Activated CD4-positive, alpha-beta T cell treated with anti-CD3 and anti-CD28 coated beads for 36 hours (primary cell): ENCODE results near the gene CLEC16A. TPM values are rescaled to one million over a fixed set of nuclear protein-coding genes. Genes with fewer than 3 reads are reported as not detected.

Experiments
- ATAC-seq: fragments of 200-7000 bp; cut with Tn5 transposase; one replicate; pipeline ENCODE4 v1.10.0; 2021; ENCODE audit warnings: mild to moderate bottlenecking, moderate library complexity
- CTCF ChIA-PET: fragments of 350-600 bp; sonication (Branson Sonifier 250); formaldehyde crosslinking; loops from one replicate; lab custom pipeline; 2021; ENCODE audit warnings: antibody characterized with exemption; lab: Charles Lee
- POLR2A ChIA-PET: fragments of 350-600 bp; sonication (Branson Sonifier 250); formaldehyde crosslinking; loops from one replicate; lab custom pipeline; 2021; ENCODE audit warnings: antibody characterized with exemption, inconsistent platforms; lab: Charles Lee
- DNase-seq: peaks from one replicate; pipeline ENCODE4 v3.0.0-alpha.2; 2020
- H3K27ac Mint-ChIP-seq: one replicate; pipeline ENCODE4 v1.8.0; 2021; ENCODE audit warnings: mixed read lengths
- H3K27me3 Mint-ChIP-seq: one replicate; pipeline ENCODE4 v1.8.0; 2021; ENCODE audit warnings: mixed read lengths
- H3K36me3 Mint-ChIP-seq: one replicate; pipeline ENCODE4 v1.8.0; 2021; ENCODE audit warnings: low read depth, mixed read lengths
- H3K4me1 Mint-ChIP-seq: one replicate; pipeline ENCODE4 v1.8.0; 2021; ENCODE audit warnings: mixed read lengths
- H3K4me3 Mint-ChIP-seq: one replicate; pipeline ENCODE4 v1.8.0; 2021; ENCODE audit warnings: mild to moderate bottlenecking, moderate library complexity, mixed read lengths
- H3K9me3 Mint-ChIP-seq: one replicate; pipeline ENCODE4 v1.8.0; 2021; ENCODE audit warnings: low read depth, mixed read lengths
- intact Hi-C, 2 experiments: fragments of 100-400 bp; cut with DNase I in 1 of 2; cut with micrococcal nuclease in 1 of 2; formaldehyde crosslinking; loops; one replicate each; pipeline versions ENCODE4 v1.14.2 to v1.15.1; 2022 to 2024; cut with DNase I, micrococcal nuclease
- total RNA-seq, 2 experiments: library from RNA; stranded (reverse); gene quantifications; one replicate each; pipeline ENCODE4 v1.2.3, GENCODE V29; 2021

The CLEC16A gene
- total RNA-seq, 2 experiments from 2014 or later = 23.5 to 25.4 TPM

GRCh38 chr16:11038305-11038704 is 93.9 kb downstream of the CLEC16A start:
- Mint-ChIP-seq H3K27me3 (no peaks in the 10 kb centered on the region), H3K4me1 (no peaks in the 10 kb centered on the region), H3K36me3 (peaks cover 40% of the 10 kb centered on the region), H3K4me3 (no peak overlapping the region), H3K27ac (no peak overlapping the region), H3K9me3 (no peaks in the 10 kb centered on the region)
- ChIA-PET CTCF (interaction anchor here (0.8 kb wide), 1 partner anchor 152 kb away, joined by 3 read pairs; no protein-coding TSS in a partner anchor), POLR2A (no interaction called here)
- no peak for DNase-seq
- intact Hi-C loops = no loop called here
- no peak for ATAC-seq

DNA sequence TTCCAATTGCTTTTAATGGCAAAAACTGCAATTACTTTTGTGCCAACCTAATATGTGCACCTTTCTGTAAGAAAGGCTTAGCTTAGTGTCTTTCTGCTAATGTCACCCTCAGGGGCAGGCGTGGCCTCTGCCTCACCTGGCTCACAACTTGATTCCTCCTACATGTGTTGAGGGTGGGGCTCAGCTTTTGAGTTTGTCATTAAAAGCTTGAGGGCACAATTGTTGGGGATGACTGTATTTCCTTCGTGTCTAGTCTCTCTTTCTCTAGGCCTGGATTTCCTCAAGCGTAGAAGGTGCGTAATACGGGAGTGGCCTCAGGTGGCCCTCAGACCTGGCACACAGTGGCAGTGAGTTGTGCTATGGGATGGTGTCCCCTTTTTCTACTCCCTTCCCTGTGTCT is 94.4 kb downstream of the CLEC16A start:
- CTCF ChIA-PET = interaction anchor here (0.6 to 0.8 kb wide), 2 partner anchors 63 to 152 kb away, joined by 3 read pairs; no protein-coding TSS in a partner anchor
- intact Hi-C loops = no loop called here
- Mint-ChIP-seq H3K9me3 (no peaks in the 10 kb centered on the region), H3K36me3 (peaks cover 40% of the 10 kb centered on the region), H3K4me3 (no peak overlapping the region), H3K4me1 (no peaks in the 10 kb centered on the region), H3K27me3 (no peaks in the 10 kb centered on the region), H3K27ac (no peak overlapping the region)
- no peak for ATAC-seq
- POLR2A ChIA-PET = no interaction called here
- DNase-seq = no peak

DNA sequence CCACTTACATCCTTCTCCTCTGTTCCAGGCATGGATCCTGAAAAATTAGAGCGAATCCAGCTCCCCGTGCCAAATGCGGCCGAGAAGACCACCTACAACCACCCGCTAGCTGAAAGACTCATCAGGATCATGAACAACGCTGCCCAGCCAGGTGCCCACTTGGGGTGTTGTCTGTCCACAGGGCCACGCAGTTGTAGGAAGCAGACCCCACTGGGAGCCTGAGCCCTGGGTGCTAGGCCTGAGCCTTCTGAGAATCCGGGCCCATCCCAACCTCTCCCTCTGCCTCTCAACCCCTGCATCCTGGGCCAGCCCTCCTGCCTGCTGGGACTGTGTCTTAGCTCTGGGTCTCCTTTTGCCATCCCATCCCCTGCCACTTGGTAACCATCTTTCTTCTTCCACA is 95.4 kb downstream of the CLEC16A start:
- peak overlapping the region; percentile 19 for H3K27ac Mint-ChIP-seq
- no peaks in the 10 kb centered on the region for H3K27me3 Mint-ChIP-seq
- H3K9me3 Mint-ChIP-seq = no peaks in the 10 kb centered on the region
- H3K4me3 Mint-ChIP-seq = no peak overlapping the region
- peaks cover 34% of the 10 kb centered on the region for H3K36me3 Mint-ChIP-seq
- CTCF ChIA-PET = interaction anchor here (0.6 kb wide), 1 partner anchor 46 kb away, joined by 3 read pairs; no protein-coding TSS in a partner anchor
- intact Hi-C loops = no loop called here
- DNase-seq = no peak
- no peak for ATAC-seq
- POLR2A ChIA-PET = no interaction called here
- no peaks in the 10 kb centered on the region for H3K4me1 Mint-ChIP-seq

DNA sequence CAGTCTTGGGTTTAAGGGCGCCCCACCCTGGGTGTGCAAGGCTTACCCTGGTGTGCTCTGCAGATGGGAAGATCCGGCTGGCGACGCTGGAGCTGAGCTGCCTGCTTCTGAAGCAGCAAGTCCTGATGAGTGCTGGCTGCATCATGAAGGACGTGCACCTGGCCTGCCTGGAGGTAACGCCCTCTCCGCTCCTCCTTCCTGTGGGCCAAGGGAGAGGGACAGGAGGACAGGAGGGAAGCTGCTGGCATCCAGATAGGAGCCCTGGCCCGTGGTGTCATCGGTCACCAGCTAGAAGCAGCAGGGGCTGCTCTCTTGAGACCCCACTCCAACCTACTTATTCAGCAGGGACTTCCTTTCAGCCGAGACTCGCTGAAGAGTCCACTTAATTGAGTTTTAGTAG is 97.8 kb downstream of the CLEC16A start:
- intact Hi-C loops = no loop called here
- peaks cover 33% of the 10 kb centered on the region for H3K36me3 Mint-ChIP-seq
- no peaks in the 10 kb centered on the region for H3K27me3 Mint-ChIP-seq
- no peak for DNase-seq
- ChIA-PET CTCF (no interaction called here), POLR2A (no interaction called here)
- no peak for ATAC-seq
- no peak overlapping the region for H3K4me3 Mint-ChIP-seq
- H3K9me3 Mint-ChIP-seq = no peaks in the 10 kb centered on the region
- no peak overlapping the region for H3K27ac Mint-ChIP-seq
- H3K4me1 Mint-ChIP-seq = peaks cover 9% of the 10 kb centered on the region

- no peak overlapping the region for H3K27ac Mint-ChIP-seq
- CTCF ChIA-PET = interaction anchor here (0.5 to 1.5 kb wide), 2 partner anchors 17 to 208 kb away, joined by 3 to 4 read pairs; no protein-coding TSS in a partner anchor
- POLR2A ChIA-PET = interaction anchor here (0.7 kb wide), 1 partner anchor 180 kb away, joined by 3 read pairs; no protein-coding TSS in a partner anchor
- peaks cover 22% of the 10 kb centered on the region for H3K4me1 Mint-ChIP-seq
- peaks cover 40% of the 10 kb centered on the region for H3K36me3 Mint-ChIP-seq
- ATAC-seq (no peak), DNase-seq (no peak)
- H3K27me3 Mint-ChIP-seq = no peaks in the 10 kb centered on the region
- intact Hi-C loops = no loop called here
- H3K4me3 Mint-ChIP-seq = no peak overlapping the region
- H3K9me3 Mint-ChIP-seq = no peaks in the 10 kb centered on the region
Observed at GRCh38 chr16:11045441-11045840, 101.1 kb downstream of the CLEC16A start.

GRCh38 chr16:11045846-11046245 is 101.5 kb downstream of the CLEC16A start:
- H3K9me3 Mint-ChIP-seq = no peaks in the 10 kb centered on the region
- H3K27ac Mint-ChIP-seq = no peak overlapping the region
- no peaks in the 10 kb centered on the region for H3K27me3 Mint-ChIP-seq
- CTCF ChIA-PET = no interaction called here
- H3K4me1 Mint-ChIP-seq = peaks cover 26% of the 10 kb centered on the region
- H3K36me3 Mint-ChIP-seq = peaks cover 42% of the 10 kb centered on the region
- DNase-seq (no peak), ATAC-seq (no peak)
- no peak overlapping the region for H3K4me3 Mint-ChIP-seq
- POLR2A ChIA-PET = interaction anchor here (0.7 kb wide), 1 partner anchor 179 kb away, joined by 3 read pairs; no protein-coding TSS in a partner anchor
- intact Hi-C loops = no loop called here

- intact Hi-C loops = no loop called here
- H3K9me3 Mint-ChIP-seq = no peaks in the 10 kb centered on the region
- H3K36me3 Mint-ChIP-seq = peaks cover 41% of the 10 kb centered on the region
- peaks cover 32% of the 10 kb centered on the region for H3K4me1 Mint-ChIP-seq
- ChIA-PET CTCF (interaction anchor here (1.0 kb wide), 1 partner anchor 88 kb away, joined by 3 read pairs; no protein-coding TSS in a partner anchor), POLR2A (interaction anchor here (0.7 kb wide), 1 partner anchor 179 kb away, joined by 3 read pairs; no protein-coding TSS in a partner anchor)
- H3K4me3 Mint-ChIP-seq = no peak overlapping the region
- no peak overlapping the region for H3K27ac Mint-ChIP-seq
- DNase-seq (no peak), ATAC-seq (no peak)
- H3K27me3 Mint-ChIP-seq = no peaks in the 10 kb centered on the region
Observed at GRCh38 chr16:11046382-11046931, 102.1 kb downstream of the CLEC16A start.

- Mint-ChIP-seq H3K9me3 (no peaks in the 10 kb centered on the region), H3K4me1 (peaks cover 38% of the 10 kb centered on the region), H3K36me3 (peaks cover 38% of the 10 kb centered on the region), H3K4me3 (no peak overlapping the region), H3K27me3 (no peaks in the 10 kb centered on the region), H3K27ac (peak overlapping the region; percentile 55)
- intact Hi-C loops = no loop called here
- ATAC-seq (no peak), DNase-seq (no peak)
- ChIA-PET CTCF (interaction anchor here (1.0 kb wide), 1 partner anchor 89 kb away, joined by 3 read pairs; no protein-coding TSS in a partner anchor), POLR2A (no interaction called here)
Observed at GRCh38 chr16:11047057-11047456, 102.7 kb downstream of the CLEC16A start.

DNA sequence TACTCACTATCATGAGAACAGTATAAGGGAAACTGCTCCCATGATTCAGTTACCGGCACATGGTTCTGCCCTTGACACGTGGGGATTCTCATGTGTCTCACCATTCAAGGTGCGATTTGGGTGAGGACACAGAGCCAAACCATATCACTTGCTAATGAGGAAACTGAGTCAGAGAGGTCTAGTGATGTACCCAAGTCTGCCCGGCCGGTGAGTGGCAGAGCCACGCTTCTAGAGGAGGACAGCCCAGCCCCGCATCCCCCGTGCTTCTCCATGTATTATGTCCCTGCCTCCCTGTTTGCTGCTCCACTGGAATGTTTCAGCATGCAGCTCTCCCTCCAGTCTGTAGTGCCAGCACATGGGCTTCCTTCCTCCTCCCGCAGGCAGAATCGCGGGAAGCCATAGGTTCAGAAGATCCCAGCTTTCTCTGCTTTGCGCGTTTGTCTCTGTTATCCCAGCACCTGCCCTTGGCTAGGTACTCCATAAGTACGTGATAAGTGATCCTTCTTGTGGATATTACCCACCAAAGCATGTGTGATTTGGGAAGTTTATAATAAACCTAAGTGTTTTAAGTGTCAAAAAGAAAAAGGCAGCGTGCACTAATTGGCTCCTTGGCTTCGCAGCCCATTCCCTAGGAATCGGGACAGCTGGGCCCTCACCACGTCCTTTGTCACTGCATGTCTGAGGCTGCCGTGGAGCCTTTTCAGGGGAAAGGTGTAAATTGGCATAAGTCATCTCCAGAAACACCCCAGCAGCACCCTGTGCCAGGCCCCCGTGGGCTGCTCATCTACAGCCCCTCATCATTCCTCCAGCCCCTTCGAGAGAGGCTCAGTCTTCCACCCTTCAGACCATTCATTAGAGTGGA is 103.8 kb downstream of the CLEC16A start:
- ChIA-PET CTCF (interaction anchor here (0.7 to 1.0 kb wide), 2 partner anchors 13 to 27 kb away, joined by 3 to 4 read pairs; no protein-coding TSS in a partner anchor), POLR2A (no interaction called here)
- no peak for ATAC-seq
- intact Hi-C loops = no loop called here
- no peak overlapping the region for H3K4me3 Mint-ChIP-seq
- peaks cover 45% of the 10 kb centered on the region for H3K36me3 Mint-ChIP-seq
- no peaks in the 10 kb centered on the region for H3K27me3 Mint-ChIP-seq
- H3K9me3 Mint-ChIP-seq = no peaks in the 10 kb centered on the region
- no peak for DNase-seq
- peaks cover 49% of the 10 kb centered on the region for H3K4me1 Mint-ChIP-seq
- no peak overlapping the region for H3K27ac Mint-ChIP-seq

DNA sequence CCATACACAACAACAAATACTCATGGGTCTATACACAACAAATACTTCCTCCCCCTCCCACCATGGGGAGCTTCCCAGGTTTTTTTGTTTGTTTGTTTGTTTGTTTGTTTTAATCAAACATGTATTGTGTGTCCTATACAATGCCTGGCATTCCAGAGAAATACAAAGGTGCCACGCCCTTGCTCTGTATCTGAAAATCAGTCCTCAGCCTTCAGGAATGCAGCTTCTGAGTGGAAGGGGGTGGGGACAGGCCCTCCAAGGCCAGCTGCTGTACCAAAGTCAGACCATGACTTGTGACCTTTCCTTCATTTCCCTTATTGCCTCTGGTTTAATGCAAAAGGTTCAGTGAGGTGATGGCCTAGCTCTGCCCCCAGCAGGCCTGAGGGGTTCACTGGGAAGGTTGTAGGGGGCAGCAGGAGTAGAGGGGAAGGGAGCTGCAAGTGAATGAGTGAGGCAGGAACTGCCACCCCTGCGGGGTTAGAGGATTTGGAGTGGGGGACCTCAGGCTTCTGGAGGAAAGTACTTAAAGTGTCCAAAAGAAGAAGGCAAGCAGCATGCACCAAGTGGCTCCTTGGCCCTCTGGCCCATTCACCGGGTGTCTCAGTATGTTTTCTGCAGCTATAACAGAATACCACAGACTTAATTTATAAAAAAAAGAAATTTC is 105.2 kb downstream of the CLEC16A start:
- peaks cover 47% of the 10 kb centered on the region for H3K36me3 Mint-ChIP-seq

DNA sequence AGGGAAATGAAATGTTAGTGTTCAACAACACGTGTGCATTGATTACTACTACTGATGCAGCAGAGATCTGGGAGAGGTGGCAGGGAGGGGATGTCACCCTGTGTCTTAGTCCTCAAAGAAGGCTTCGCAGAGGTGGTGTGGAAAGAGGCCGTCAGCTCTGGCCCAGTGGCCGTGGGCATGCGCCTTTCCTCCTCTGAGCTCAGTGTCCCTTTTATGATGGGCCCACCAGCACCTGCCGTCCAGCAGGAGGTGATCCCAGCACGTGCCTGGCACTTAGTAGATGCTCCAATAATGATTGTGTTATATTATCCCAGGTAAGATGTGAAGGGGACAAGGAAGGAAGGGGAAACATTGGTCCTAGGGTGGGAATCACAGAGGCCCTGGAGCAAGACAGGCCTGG is 106.2 kb downstream of the CLEC16A start:
- H3K27me3 Mint-ChIP-seq = no peaks in the 10 kb centered on the region
- intact Hi-C loops = loop anchor here in 1 of 2 experiments (5.0 kb wide), 1 partner anchor 33 kb away; no protein-coding TSS in a partner anchor
- no peak for DNase-seq
- no peaks in the 10 kb centered on the region for H3K9me3 Mint-ChIP-seq
- CTCF ChIA-PET = interaction anchor here (1.3 to 1.7 kb wide), 4 partner anchors 17 to 204 kb away, joined by 3 to 5 read pairs (median 4); no protein-coding TSS in a partner anchor
- H3K36me3 Mint-ChIP-seq = peaks cover 46% of the 10 kb centered on the region
- H3K4me3 Mint-ChIP-seq = no peak overlapping the region
- POLR2A ChIA-PET = interaction anchor here (0.6 to 3.0 kb wide), 3 partner anchors 205 to 1031 kb away, joined by 3 to 17 read pairs (median 3); partner anchors contain the start of gene SOCS1
- H3K4me1 Mint-ChIP-seq = peaks cover 58% of the 10 kb centered on the region
- peak overlapping the region; percentile 52 for H3K27ac Mint-ChIP-seq
- no peak for ATAC-seq

More for the DNA sequence above, 105.2 kb downstream of the CLEC16A start:
- Mint-ChIP-seq H3K4me3 (no peak overlapping the region), H3K27me3 (no peaks in the 10 kb centered on the region), H3K4me1 (peaks cover 56% of the 10 kb centered on the region), H3K9me3 (no peaks in the 10 kb centered on the region), H3K27ac (no peak overlapping the region)
- ATAC-seq (no peak), DNase-seq (no peak)
- ChIA-PET CTCF (interaction anchor here (0.6 to 1.3 kb wide), 5 partner anchors 14 to 322 kb away, joined by 3 to 5 read pairs (median 4); no protein-coding TSS in a partner anchor), POLR2A (interaction anchor here (0.6 kb wide), 1 partner anchor 1032 kb away, joined by 3 read pairs; no protein-coding TSS in a partner anchor)
- intact Hi-C loops = loop anchor here in 1 of 2 experiments (5.0 kb wide), 1 partner anchor 32 kb away; no protein-coding TSS in a partner anchor
